ENCODE measurements around the gene CACNA1D. TPM values are rescaled to one million over a fixed set of nuclear protein-coding genes. Genes with fewer than 3 reads are reported as not detected.
A peak's percentile ranks its signal among the peaks of the same experiment; 100 is the strongest.

CACNA1D gene
- total RNA-seq, 1 donor from 2014 or later = 1.5 TPM

- no peak for DNase-seq (ENCODE audit: low read depth)
Measured at GRCh38 chr3:53691349-53691748, 196.9 kb downstream of the CACNA1D start.

- no peak for DNase-seq (ENCODE audit: low read depth)
Measured at GRCh38 chr3:53691885-53692284, 197.5 kb downstream of the CACNA1D start.

- DNase-seq (ENCODE audit: low read depth) = no peak
Measured at GRCh38 chr3:53693451-53693850, 199.0 kb downstream of the CACNA1D start.

GRCh38 chr3:53694046-53694445 is 199.6 kb downstream of the CACNA1D start:
- DNase-seq (ENCODE audit: low read depth) = no peak

- DNase-seq (ENCODE audit: low read depth) = no peak
Measured at GRCh38 chr3:53694666-53695323, 200.4 kb downstream of the CACNA1D start.

- DNase-seq (ENCODE audit: low read depth) = no peak
Measured at GRCh38 chr3:53695324-53695690, 200.9 kb downstream of the CACNA1D start.

- DNase-seq (ENCODE audit: low read depth) = no peak
Measured at GRCh38 chr3:53696401-53697172, 202.2 kb downstream of the CACNA1D start.

GRCh38 chr3:53700441-53700840 is 206.0 kb downstream of the CACNA1D start:
- DNase-seq (ENCODE audit: low read depth) = no peak

GRCh38 chr3:53702776-53703530 is 208.5 kb downstream of the CACNA1D start:
- DNase-seq (ENCODE audit: low read depth) = no peak

GRCh38 chr3:53703630-53704362 is 209.4 kb downstream of the CACNA1D start:
- no peak for DNase-seq (ENCODE audit: low read depth)

GRCh38 chr3:53704363-53704725 is 209.9 kb downstream of the CACNA1D start:
- no peak for DNase-seq (ENCODE audit: low read depth)

GRCh38 chr3:53705024-53705745 is 210.8 kb downstream of the CACNA1D start:
- peak; percentile 83 for DNase-seq (ENCODE audit: low read depth)

- DNase-seq (ENCODE audit: low read depth) = no peak
Measured at GRCh38 chr3:53705774-53706173, 211.4 kb downstream of the CACNA1D start.

GRCh38 chr3:53707222-53707621 is 212.8 kb downstream of the CACNA1D start:
- DNase-seq (ENCODE audit: low read depth) = no peak

GRCh38 chr3:53708001-53708621 is 213.7 kb downstream of the CACNA1D start:
- no peak for DNase-seq (ENCODE audit: low read depth)

GRCh38 chr3:53709256-53709655 is 214.8 kb downstream of the CACNA1D start:
- DNase-seq (ENCODE audit: low read depth) = no peak

GRCh38 chr3:53709860-53710674 is 215.7 kb downstream of the CACNA1D start:
- DNase-seq (ENCODE audit: low read depth) = peak; percentile 43

- DNase-seq (ENCODE audit: low read depth) = no peak
Measured at GRCh38 chr3:53711387-53711786, 217.0 kb downstream of the CACNA1D start.

- DNase-seq (ENCODE audit: low read depth) = no peak
Measured at GRCh38 chr3:53712817-53713388, 218.5 kb downstream of the CACNA1D start.

- DNase-seq (ENCODE audit: low read depth) = no peak
Measured at GRCh38 chr3:53713626-53714025, 219.2 kb downstream of the CACNA1D start.

All from renal cortical epithelial cell (primary cell).